HG02678 (cell line): Measurements from ENCODE around the gene TOP3B.

Experiments used
- ATAC-seq: cut with Tn5 transposase; IDR thresholded peaks from one replicate; pipeline ENCODE4 v1.9.1; 2021; ENCODE audit warnings: mild to moderate bottlenecking, moderate library complexity; ENCODE audit not compliant: unreplicated experiment

TOP3B gene

DNA sequence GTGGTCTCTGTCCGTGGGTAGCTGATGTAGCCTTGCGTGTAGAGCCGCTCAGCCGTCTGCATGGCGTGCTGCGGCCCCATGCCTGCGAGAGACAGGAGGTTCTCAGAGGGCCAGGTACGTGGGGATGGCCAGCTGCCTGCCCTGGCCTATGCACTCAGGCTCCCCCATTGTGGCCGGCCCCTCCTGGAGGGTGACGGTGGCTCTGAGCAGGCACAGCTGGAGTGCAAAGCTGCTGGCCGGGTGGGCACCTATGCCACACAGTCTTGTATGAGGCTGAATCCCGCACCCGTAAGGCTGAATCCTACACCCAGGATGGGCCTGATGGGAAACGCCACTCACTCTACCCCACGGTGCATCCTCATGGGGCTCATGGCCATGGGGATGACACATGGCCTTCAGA is 18.4 kb downstream of the TOP3B start:
- ATAC-seq = no peak

DNA sequence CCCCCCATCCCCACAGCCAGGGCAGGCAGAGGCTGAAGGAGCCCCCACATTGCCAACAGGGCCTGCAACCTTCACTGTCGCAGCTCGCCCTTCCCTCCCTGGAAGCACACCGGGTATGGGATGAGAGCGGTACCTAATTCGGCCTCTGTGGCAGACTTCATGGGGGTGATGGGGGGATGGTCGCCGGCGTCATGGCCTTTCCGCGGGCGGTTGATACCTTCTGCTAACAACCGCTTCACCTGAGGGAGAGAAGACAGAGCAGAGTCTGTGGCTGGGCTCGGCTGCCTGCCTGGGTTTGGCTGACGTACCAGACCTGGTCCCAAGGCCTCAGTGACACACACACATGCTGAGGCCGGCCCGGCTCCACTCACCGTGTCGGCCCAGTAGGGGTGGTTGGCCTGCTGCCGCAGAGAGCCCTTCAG is 18.8 kb downstream of the TOP3B start:
- no peak for ATAC-seq

DNA sequence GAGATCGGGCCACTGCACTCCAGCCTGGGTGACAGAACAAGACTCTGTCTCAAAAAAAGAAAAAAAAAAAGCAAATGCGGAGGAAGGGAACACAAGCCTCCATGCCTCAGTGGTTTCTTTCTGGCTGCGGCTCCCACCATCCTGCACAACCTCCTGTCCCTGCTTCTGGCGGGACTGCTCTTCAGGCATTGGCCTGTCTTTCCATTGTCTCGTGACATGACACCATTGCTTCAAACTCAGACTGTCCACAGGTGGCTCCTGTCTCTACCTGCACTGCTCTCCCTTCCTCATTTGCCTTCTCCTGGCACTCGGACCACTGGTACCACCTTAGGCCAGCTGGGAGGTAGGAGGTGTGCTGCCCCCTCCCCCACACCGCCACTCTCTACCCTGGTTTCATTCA is 19.3 kb downstream of the TOP3B start:
- no peak for ATAC-seq

DNA sequence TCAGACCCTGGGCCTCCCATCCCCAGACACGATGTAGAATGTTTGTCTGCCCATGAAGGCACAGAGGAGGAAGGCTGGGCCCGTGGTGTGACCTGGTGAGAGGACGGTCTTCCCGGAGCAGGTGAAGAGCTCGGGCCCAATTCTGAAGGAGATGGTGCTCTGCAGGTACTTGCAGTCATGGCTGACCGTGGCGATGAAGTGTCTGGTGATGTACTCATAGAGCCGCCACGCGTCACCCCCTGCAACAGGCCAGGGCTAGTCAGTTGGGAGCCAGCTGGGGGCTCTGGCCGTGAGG is 20.0 kb downstream of the TOP3B start:
- ATAC-seq = no peak

DNA sequence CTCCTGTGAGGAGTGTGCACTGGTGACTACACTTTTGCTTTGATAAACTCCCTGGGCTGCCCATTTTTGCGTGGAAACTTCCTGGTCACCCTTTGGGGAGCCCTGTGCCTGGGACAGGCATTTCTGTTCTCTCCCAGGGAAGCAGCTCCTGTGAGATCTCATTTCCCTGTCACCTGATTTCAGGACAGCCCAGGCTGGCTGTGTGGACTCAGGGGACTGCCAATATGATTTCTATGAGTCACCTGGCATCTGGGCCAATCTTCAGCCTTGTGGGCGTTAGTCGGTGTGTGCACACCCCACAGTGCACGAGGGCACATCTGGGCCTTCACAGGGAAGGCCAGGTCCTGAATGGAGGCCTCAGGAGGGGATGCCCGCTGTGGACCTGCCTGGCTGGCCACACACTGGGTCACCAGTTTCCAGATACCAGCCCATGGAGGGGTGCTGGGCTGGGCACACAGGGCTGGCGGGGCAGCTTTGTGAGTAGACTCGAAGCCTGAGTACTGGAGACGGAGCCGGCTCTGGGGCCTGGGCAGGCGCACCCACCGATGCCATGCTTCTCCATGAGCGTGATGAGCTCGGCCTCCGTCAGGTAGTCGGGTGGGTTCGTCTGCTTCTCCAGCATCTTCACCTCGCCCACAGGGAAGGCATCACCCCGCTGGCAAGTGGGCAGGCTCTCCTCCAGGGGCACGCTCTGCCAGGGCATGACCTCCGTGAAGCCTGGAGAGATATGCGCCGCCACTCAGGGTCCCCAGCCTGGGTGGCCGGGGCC is 20.5 kb downstream of the TOP3B start:
- ATAC-seq = no peak

DNA sequence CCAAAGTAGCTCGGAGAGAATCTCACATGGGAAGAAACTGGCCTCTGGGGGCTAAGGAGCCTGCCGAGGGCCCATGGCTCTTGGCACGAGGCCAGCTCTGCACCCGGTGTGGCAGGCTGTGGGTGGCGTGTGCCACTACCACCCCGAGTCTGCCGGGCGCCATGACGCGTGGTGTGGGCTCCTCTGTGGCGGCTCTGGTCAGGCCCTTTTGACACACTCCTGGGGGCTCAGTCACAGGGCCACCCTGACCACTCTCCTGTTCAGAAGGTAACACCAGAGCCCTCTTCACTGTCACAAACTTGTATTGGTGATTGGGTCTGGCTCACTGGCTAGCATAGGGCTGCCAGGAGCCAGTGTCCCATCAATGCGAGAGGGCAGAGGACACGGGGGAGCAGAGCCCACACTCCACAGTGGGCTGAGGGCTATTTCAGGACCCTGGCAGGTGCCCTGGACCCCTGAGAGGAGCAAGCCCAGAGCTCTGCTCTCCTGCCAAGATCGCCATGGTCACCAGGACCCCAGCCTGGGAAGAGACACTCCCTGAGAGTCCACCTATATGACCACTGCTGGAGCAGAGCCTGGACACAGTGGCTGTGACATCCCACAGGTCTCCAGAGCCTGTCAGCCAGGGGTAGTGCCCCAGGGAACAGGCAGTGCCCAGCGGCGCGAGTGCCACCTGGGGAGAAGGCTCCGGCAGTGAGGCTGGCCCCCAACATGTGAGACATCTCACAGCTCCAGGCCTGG is 21.3 kb downstream of the TOP3B start:
- ATAC-seq = no peak

DNA sequence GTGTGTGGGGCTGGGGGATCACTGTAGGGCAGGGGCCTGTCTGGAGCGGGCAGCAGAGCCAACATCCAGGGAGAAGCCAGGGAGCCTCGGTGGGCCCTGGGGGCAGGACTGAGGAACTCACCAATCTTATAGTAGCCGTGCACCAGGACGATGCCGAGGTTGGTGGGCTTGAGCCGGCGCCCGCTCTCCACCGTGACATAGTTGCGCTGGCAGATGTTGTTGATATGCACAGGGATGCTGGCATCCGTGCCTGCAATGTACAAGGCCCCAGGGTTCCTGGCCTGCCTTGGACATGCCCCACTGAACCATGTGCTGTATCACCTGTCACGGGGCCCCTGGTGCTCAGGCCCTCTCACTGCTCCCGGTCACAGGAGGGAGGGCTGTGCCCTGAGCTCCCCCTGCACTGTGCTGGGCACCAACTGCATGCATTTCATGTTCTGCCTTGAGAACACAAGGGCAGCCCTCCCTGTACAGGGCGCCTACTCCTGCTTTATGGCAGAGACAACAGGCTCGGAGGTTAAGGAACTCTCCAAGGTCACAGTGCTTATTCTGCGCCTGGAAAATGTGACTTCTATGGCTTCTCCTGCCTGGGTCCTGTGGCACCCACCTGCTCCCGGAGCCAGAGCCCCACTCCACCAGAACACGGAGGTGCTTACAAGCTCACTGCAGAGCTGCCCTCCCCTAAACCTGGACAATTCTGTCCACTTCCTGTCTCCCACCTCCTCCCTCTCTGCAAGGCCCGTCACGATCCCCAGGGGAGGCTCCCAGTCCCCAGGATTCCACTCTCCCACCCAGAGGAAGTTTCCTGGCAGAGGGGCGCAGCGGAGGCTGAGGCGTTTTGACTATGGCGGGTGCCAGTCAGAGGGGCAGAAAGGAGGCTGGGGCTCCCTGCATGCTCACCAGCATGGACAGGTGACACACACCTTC is 22.1 kb downstream of the TOP3B start:
- no peak for ATAC-seq

DNA sequence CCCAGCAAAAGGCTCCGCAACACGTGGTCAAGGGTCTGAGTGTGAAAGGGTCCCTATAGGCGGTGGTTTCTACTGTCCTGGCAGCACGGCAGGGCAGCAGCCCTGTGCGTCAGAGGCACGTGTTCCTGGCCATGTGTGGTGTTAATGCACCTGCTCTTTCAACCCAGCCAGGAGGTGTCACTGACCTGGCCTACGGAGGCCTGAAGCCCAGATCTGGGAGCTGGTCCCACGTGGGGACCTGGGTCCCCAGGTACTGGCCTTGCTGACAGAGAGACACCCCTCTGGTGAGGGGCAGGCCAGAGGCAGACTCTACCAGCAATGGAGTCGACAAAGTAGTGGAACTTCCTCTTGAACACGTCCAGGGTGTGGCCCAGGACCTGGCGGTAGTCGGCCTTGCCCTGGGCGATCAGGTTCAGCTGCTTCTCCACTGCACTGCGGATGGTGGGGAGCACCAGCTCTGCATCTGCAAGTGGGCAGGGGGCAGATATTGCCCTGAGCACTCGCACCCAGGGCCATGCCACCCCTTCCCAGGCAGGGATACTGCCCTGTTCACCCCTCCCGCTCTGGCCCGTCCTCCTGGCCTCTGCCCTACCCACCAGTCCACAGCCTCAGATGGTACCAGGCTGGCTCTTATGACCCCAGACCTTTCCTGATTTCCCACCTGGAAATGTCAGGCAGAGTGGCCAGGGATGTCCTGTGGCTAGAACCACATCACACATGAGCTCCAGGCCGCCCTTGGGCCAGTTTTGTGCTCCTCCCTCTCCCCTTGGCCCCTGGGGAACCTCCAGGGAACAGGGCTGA is 23.1 kb downstream of the TOP3B start:
- ATAC-seq = no peak

DNA sequence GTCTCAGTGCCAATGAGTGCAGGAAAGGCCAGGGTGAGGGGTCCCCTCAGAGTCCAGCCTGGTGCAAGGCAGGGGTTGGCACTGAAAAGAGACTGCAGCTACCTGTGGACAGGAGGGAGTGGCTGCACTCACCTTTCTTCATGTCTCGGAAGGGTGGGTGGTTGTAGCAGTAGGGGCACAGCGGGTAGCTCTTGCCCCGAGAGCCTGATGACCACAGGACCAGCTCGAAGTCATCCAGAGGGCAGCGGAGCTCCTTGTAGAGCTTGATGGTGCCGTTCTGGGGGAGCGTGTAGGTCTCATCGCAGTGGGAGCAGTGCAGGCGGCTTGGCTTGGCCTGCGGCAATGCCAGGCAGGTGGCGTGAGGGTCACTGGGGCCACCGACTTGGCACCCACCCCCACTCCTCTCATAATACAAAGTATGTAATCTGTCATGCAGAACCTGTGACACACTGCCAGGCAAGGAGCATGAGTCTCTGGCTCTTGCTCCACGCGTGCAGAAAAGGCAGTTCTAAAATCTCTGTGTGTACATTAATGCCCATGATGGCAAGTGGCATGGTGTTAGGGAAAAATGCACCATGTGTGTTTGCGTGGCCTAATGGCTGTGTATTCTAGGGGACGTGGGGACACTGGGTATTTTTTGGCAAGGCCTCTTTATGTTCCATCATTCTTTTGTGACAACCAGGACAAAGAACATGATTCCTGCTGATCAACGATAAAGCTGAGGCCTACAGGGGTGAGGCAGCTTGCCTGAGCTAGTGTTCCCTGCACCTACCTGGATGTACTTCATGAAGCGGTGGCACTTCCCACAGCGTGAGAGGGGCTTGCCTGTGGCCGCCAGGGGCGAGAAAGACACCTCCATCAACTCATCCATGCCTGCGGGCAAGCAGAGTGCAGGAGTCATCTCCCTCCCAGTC is 24.0 kb downstream of the TOP3B start:
- no peak for ATAC-seq

DNA sequence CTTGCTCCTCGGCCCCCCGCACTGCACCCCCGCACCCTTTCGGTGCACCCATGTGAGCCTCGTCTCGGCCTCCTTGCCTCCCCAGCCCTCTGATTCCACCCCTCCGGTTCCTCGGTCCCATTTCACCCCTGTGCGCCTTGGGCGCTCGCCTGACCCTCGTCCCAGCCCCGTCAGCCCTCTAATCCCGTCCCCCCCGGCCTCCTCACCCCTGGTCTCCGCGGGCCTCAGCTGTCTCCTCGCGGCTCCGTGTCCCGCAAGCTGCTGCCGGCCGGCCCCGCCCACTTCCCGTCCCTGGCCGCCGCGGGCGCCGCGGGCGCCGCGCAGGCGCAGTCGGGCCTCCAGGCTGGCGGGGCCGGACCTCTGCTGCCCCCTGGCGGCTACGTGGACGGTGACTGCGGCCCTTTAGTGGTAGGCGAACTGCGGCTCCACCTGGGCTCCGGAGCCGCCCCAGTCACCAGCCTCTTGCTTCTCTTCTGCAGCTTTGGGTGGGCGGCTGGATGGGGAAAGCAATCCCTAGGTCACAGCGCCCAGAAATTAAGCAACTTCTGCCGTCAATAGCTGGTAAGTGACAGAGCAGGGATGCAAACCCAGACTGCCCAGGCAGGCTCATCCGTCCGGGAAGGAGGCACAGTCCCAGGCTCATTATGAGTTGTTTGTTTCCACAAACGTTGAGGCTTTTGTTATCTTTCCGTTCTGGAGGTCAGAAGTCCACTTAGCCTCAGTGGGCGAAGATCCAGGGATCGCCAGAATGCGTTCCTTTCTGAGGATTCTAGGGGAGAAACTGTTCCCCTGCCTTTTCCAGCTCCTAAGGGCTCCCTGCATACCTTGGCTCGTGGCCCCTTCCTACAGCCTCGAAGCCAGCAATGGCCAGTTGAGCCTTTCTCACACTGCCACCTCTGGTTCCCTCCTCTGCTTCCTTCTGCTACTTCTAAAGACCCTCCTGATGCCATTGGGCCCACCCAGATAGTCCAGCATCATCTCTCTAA is 29.7 kb downstream of the TOP3B start, which contains the start of gene PPM1F:
TSS of gene PPM1F (minus strand) at position 263 of the 986 bp plus-strand sequence. CDS start 6,800 bp downstream, outside the sequence.
- ATAC-seq = peak; percentile 79

DNA sequence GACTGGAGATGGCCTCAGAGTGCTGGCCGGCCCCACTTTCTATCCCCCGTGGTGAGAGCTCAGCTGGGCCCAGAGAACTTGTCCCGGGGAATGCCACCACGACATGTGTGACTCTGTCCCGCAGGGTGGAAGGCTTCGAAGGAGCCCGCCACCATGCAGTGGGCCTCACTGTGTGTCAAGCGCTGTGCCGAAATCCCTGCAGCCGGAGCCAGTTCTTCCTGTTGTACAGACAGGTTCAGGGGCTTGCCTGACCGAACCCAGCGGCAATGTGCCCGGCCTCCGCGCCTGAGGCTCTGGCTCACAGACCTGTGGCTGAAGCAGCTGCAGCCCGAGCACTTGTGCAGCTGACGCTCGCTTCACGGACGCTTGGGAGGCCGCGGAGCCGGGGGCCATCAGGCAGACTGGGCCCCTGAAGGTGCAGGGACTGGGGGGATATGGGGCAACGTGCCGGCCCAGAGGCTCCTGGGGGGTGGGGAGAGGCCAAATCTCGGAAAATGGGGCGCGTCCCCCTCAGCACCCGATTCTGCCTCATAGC is 30.6 kb downstream of the TOP3B start:
- no peak for ATAC-seq

DNA sequence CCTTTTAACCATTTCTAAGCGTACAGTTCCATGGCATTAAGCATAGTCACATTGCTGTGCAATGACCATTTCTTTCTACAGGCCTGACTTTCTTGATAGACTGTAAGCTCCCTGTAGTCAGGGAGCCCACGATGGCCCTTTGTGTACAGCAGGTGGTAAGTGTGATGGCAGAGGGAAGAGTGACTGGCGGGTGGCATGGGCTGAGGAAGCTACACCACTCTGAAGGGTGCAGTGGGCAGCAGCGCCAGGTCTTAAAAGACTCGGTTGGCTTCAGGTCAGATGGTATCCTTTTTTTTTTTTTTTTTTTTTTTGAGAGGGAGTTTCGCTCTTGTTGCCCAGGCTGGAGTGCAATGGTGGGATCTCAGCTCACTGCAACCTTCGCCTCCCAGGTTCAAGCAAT is 31.5 kb downstream of the TOP3B start:
- no peak for ATAC-seq

DNA sequence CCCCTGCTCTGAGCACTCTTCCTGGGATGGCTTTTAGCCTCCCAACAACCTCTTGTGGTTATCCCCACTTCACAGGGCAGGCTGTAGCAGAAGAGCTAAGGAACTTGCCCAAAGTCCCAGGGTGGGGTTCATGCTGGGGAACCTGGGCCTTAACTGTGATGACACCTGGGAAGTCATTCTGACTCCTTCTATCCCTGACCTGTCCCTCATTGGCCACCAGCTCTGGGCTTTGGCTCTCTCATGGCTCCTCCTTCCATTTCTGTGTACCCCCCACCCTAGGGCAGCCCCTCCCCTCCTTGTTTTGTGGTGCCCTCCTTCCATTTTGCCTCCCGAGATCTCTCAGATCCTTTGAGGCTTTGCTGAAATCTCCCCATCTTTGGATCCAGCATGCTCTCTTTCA is 32.6 kb downstream of the TOP3B start:
- ATAC-seq = no peak

DNA sequence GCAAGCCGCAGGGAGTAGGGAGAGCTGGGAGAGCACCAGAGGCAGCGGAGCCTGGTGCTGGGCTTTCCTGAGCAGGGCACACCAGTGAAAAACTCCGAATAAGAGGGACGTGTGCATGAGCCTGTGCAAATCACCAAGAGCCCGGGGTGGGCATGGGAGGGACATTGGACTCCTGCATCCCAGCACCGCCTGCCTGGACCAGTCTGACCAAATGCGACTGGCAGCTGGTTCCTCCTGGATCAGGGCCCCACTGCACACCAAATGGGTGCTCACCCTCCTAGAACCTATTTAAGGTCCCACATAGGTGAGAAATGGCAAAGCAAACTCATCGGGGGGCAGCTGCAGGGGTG is 33.0 kb downstream of the TOP3B start:
- ATAC-seq = no peak

DNA sequence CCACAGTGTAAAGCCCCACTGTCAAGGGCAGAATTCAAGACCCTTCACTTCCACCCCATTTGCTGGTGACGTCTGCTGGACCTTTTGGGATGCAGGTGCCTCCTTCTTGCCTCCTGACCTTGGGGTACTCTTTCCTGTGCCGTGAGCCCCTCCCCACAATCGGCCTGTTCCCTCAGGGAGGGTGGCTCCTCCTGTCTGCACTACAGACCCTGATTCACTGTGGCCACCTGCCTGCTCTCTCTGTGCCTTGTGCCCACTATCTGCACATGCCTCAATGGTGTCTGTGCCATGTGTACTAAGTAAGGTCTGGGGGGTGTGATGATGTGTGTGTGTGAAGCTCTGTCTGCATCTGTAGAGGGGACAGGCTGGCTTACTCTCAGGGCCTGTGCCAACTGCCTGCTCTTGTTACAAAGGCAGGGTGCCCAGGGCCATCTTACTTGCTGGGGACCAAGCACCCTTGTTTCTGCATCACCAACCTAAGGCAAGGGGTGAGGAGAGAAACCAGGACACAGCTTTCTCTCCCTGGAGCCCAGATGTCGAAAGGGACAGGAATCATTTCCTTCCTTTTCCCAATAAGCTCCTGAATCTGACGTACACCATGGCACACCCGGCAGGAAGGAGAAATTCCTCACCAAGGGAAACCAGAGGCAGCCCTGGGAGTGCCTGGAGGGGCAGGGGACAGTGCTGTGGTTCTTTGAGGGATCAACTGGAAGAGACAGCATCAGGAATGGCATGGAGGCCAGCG is 33.6 kb downstream of the TOP3B start:
- no peak for ATAC-seq

DNA sequence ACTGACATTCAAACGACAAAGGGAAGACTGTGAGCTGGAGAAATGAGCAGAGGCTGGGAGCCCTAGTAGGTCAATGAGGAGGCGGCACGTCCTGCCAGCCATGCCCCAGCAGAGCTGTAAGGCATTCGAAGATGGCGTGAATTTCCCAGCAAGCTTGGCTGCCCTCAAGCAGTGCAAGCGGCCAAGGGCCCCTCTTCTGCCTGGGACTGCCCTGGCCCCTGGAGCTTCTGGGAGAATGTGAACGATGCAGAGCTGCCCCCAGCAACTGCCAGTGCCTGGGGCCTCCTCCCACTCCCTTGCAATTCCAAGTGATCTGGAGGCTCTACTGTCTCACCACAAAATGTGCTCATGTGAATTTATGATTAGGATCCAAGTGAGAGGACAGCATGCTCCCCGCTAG is 34.2 kb downstream of the TOP3B start:
- no peak for ATAC-seq
